G401.6 (cell line): Measurements from ENCODE around the gene XPNPEP3.

Source experiments
- FAIRE-seq: peaks from 2 replicates; lab custom pipeline; 2012; peaks lifted over from hg19 to GRCh38; lab: Jason Lieb, UNC

Gene XPNPEP3

GRCh38 chr22:40950962-40951794, 94.2 kb downstream of the XPNPEP3 start, which contains the start of gene RBX1:
Gene RBX1 (plus strand): TSS chr22:40951378. CDS start chr22:40951399, 21 bp downstream.
- peak; percentile 93 for FAIRE-seq

GRCh38 chr22:40951795-40952605, 95.1 kb downstream of the XPNPEP3 start:
- FAIRE-seq: no peak

- FAIRE-seq: no peak
Measured at GRCh38 chr22:40953471-40953870, 96.5 kb downstream of the XPNPEP3 start.

- no peak for FAIRE-seq
Measured at GRCh38 chr22:40954113-40954512, 97.2 kb downstream of the XPNPEP3 start.

- no peak for FAIRE-seq
Measured at GRCh38 chr22:40955571-40955970, 98.6 kb downstream of the XPNPEP3 start.

GRCh38 chr22:40957601-40958000, 100.7 kb downstream of the XPNPEP3 start:
- no peak for FAIRE-seq

GRCh38 chr22:40958299-40958698, 101.4 kb downstream of the XPNPEP3 start:
- FAIRE-seq: no peak

GRCh38 chr22:40960145-40960544, 103.2 kb downstream of the XPNPEP3 start:
- no peak for FAIRE-seq

GRCh38 chr22:40965936-40966725, 109.2 kb downstream of the XPNPEP3 start:
- FAIRE-seq: no peak

GRCh38 chr22:40966726-40967085, 109.8 kb downstream of the XPNPEP3 start:
- no peak for FAIRE-seq

GRCh38 chr22:40967111-40967760, 110.3 kb downstream of the XPNPEP3 start:
- FAIRE-seq: no peak

- no peak for FAIRE-seq
Measured at GRCh38 chr22:40972587-40972986, 115.6 kb downstream of the XPNPEP3 start.

GRCh38 chr22:40973144-40973543, 116.2 kb downstream of the XPNPEP3 start:
- no peak for FAIRE-seq

- no peak for FAIRE-seq
Measured at GRCh38 chr22:40975366-40975765, 118.4 kb downstream of the XPNPEP3 start.

GRCh38 chr22:40976866-40977700, 120.1 kb downstream of the XPNPEP3 start:
- FAIRE-seq: no peak

GRCh38 chr22:40979198-40979597, 122.2 kb downstream of the XPNPEP3 start:
- FAIRE-seq: no peak

GRCh38 chr22:40979871-40980270, 122.9 kb downstream of the XPNPEP3 start:
- FAIRE-seq: no peak
